ENCODE results near the gene KMT2A. TPM values are rescaled to one million over a fixed set of nuclear protein-coding genes. Genes with fewer than 3 reads are reported as not detected.
A peak's percentile ranks its signal among the peaks of the same experiment; 100 is the strongest.

Gene KMT2A
- total RNA-seq, 4 donors from 2014 or later = 39.3 to 84.8 (median 51.9) TPM

DNA sequence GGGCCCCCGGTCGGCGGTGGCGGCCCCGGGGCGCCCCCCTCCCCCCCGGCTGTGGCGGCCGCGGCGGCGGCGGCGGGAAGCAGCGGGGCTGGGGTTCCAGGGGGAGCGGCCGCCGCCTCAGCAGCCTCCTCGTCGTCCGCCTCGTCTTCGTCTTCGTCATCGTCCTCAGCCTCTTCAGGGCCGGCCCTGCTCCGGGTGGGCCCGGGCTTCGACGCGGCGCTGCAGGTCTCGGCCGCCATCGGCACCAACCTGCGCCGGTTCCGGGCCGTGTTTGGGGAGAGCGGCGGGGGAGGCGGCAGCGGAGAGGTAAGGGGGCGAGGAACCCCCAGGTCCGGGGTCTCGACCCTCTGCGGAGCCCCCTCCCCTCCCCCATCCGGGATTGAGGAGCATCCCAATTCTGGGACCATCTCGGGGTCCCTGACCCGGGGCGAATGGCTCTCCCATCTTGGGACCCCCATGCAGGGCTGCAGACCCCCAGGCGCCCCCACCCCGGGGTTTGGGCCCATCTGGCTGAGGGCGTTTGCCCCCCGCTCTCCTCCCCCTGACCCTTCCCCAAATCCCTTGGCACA, 431 bp downstream of the KMT2A start:
- TF ChIP-seq, protein P1, sequence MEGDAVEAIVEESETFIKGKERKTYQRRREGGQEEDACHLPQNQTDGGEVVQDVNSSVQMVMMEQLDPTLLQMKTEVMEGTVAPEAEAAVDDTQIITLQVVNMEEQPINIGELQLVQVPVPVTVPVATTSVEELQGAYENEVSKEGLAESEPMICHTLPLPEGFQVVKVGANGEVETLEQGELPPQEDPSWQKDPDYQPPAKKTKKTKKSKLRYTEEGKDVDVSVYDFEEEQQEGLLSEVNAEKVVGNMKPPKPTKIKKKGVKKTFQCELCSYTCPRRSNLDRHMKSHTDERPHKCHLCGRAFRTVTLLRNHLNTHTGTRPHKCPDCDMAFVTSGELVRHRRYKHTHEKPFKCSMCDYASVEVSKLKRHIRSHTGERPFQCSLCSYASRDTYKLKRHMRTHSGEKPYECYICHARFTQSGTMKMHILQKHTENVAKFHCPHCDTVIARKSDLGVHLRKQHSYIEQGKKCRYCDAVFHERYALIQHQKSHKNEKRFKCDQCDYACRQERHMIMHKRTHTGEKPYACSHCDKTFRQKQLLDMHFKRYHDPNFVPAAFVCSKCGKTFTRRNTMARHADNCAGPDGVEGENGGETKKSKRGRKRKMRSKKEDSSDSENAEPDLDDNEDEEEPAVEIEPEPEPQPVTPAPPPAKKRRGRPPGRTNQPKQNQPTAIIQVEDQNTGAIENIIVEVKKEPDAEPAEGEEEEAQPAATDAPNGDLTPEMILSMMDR (IDR thresholded peaks at IDR 0.05) = no peak
- DNase-seq (ENCODE audit: low spot score) (no peak), ATAC-seq (ENCODE audit: low FRiP score) (peak; percentile 15)

DNA sequence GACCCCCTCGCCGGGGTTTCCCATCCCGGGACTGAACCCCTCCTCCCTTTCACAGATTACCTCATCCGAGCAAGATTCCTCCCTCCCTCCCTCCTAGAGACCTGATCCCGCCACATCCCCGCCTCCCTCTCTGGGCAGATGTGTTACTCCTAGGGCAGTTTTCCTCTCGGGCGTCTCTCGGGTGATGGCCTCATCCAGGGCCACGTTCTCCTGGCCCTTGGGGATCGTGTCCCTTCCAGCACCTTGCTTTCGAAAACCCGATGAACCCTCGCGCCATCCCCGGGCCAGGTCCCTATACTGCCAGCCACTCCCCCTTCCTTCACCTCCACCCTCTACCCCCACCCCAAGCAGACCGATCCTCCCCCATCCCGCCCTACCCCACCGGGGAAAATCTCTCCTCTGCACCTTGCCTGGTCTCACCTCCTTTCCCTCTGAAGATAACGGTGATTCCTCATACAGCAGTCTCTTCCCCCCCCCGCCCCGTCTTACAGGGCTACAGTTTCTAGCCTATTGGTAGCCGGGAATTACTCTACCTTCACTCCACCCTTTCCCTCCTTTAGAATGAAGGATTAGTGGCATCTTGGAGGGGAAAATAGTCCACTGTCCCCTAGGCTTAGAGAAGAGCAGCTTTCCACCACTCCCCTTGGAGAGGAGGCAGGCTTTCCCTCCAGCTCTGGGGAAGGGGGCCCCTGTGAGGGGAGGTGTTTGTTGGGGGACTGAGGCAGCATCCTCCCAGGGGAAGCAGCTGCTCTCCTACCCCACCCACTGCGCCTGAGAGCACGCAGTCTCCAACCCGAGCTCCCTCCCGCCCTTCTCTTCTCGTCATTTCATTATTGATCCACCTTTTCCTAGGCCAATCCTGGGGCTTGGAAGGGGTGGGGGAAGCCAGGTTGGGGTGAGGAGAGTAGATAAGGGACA, 1.2 kb downstream of the KMT2A start:
- ATAC-seq (ENCODE audit: low FRiP score) = peak; percentile 27
- DNase-seq (ENCODE audit: low spot score) = peak; percentile 25
- TF ChIP-seq, protein P1 (IDR thresholded peaks at IDR 0.05) = no peak

DNA sequence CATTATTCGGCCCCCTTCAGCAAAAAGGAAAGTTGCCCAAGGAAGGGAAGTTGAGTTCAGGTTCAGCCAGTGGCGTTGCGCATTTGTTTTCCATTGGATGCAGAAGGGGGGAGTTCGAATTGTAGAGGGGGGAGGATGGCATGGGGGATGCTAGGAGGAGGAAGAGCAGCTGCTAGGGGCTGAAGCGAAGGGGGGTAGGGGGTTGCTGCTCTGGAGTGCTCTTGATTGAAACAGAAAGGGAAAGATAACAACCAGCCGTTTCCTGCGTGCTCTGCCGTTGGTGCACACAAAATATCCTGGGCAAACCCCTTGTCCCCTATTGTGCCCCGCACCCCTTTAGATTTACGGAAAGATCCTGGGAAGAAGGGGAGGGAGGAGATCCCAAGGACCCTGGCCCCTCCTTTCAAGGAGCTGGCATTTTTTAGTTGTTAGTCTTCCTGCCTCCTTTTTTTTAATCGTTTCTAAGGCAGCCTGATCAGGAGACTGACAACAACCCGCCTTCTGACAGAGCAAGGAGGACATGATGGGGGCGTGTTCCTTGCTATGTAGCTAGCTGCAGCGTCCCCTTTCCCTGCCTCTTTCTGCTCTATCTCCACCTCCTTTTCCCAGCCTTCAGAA, 2.1 kb downstream of the KMT2A start:
- no peak for DNase-seq (ENCODE audit: low spot score)
- ATAC-seq (ENCODE audit: low FRiP score) = peak; percentile 31
- TF ChIP-seq, protein P1 (IDR thresholded peaks at IDR 0.05) = no peak

DNA sequence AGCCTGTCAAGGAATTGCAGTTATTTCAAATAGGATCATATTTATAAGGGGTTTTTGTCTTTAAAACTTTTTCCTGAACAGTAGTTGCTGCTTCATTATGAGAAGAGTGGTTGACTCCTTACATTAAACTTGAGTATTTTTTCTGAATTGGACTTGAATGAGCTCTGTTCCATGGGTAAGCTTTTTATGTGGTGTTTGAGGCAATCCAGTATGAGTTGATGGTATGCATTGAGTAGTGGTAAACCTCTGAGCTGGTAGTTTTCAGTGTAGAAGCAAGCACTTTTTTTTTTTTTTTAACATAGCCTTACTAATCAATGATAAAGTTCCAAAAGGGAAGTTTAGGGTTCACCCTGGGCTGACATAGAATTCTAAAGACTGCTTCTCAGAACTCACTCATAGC, 3.4 kb downstream of the KMT2A start:
- no peak for DNase-seq (ENCODE audit: low spot score)
- no peak for ATAC-seq (ENCODE audit: low FRiP score)
- TF ChIP-seq, protein P1 (IDR thresholded peaks at IDR 0.05) = no peak

DNA sequence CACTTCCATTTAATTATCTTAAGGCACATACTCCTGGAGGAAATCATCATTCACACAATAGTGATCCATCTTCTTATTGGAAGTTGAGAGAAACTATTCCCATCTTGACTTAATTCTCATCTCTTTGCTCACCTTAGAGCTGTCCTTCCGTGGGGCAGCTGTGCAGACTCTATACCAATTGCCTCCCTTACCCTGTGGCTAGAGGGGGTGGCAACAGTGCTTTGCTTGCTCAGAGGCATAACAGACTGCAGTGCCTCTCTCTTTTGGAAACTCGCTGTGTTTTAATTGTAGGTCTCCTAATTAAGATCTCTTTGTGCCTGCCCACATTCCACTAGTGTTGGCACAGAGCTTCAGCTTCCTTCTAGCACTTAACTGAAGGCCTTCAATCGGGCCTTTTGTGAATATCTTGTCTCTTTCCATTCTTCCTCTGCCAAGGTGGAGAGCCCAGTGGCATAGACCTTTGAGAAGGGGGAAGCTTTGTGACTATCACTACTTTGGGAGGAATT, 5.5 kb downstream of the KMT2A start:
- TF ChIP-seq, protein P1 (IDR thresholded peaks at IDR 0.05) = no peak
- ATAC-seq (ENCODE audit: low FRiP score) (no peak), DNase-seq (ENCODE audit: low spot score) (no peak)

DNA sequence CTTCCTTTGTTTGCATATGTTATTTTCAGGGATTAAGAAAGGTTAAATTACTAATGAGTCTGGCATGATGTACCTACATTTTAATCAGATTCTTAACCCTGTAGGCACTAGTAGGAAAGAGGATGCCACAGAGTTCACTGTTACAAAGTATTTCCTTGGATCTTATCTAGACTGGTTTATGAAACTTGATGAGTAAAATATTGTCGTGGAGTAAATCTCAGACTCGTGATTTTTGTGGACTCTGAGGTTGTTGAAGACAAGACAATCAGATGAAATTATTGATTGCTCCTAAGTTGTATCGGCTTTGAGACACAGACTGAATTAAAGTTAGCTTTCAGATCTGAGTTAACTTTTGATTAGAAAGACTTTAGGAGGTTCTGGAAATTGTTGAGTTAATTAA, 6.0 kb downstream of the KMT2A start:
- no peak for ATAC-seq (ENCODE audit: low FRiP score)
- TF ChIP-seq, protein P1 (IDR thresholded peaks at IDR 0.05) = no peak
- DNase-seq (ENCODE audit: low spot score) = no peak
